Head of caudate nucleus (tissue), 42 donors: ENCODE results near the gene GLYATL2.

ENCODE experiments used
- DNase-seq, 42 donors: peaks; one replicate each; pipeline versions ENCODE4 v3.0.0 to v3.0.0-alpha.2; 2020 to 2021; ENCODE audit warnings: mixed read lengths in 7 of 42
- intact Hi-C: fragments of 100-400 bp; cut with DNase I; formaldehyde crosslinking; loops from one replicate; pipeline ENCODE4 v1.15.0; 2022

The GLYATL2 gene

GRCh38 chr11:58805065-58805464, 39.4 kb downstream of the GLYATL2 start:
- intact Hi-C loops: no loop called here
- DNase-seq: no peak

GRCh38 chr11:58801974-58802545, 42.4 kb downstream of the GLYATL2 start:
- no peak for DNase-seq
- intact Hi-C loops: no loop called here

- no peak for DNase-seq
- intact Hi-C loops: no loop called here
These were observed 43.2 kb downstream of the GLYATL2 start for GRCh38 chr11:58801302-58801701.

GRCh38 chr11:58796333-58796732, 48.2 kb downstream of the GLYATL2 start:
- DNase-seq: peak in 33 of 42 donors; percentile 8 to 73 (median 30)
- intact Hi-C loops: no loop called here

- DNase-seq: peak in 35 of 42 donors; percentile 2 to 71 (median 40)
- intact Hi-C loops: no loop called here
These were observed 56.0 kb downstream of the GLYATL2 start for GRCh38 chr11:58788355-58789023.

- DNase-seq: peak in 3 of 42 donors; percentile 8 to 42 (median 24)
- intact Hi-C loops: no loop called here
These were observed 56.6 kb downstream of the GLYATL2 start for GRCh38 chr11:58787903-58788302.

- intact Hi-C loops: no loop called here
- no peak for DNase-seq
These were observed 57.8 kb downstream of the GLYATL2 start for GRCh38 chr11:58786693-58787092.

GRCh38 chr11:58784995-58785394, 59.5 kb downstream of the GLYATL2 start:
- intact Hi-C loops: no loop called here
- DNase-seq: no peak
